Measurements from ENCODE around the gene PSMA4. TPM values are rescaled to one million over a fixed set of nuclear protein-coding genes. Genes with fewer than 3 reads are reported as not detected.
"Not testable (repeated sequence)": the region's sequence is repeated elsewhere in the genome, so short reads cannot be mapped to it uniquely, and the experiment has no call there.

The PSMA4 gene
- total RNA-seq, 3 donors from 2014 or later (not counting 1 experiment from before 2014, with no cell fraction given) = 94.6 to 124 (median 96.4) TPM

DNA sequence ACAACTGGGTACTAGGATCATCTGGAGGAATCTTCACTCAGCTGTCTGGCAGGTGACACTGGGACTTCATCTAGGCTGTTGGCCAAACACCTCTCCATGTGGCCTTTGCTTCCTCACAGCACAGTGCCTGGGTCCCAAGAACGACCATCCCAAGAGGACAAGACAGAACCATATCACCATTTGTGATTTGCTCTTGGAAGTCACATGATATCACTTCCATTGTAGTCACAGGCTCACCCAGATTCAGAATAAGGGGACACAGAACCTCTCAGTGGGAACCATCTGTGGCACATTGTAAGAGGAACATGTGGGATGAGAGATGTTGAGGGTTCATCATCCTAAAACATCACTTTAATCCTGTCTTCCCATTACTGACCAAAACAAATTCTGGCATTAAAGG, 1.9 kb upstream of the PSMA4 start:
- Mint-ChIP-seq H3K4me1 (peaks cover 32 to 33% of the 10 kb centered on the region in 2 donors), H3K27ac (peak overlapping the region; percentile 89 to 92), H3K9me3 (no peaks in the 10 kb centered on the region), H3K27me3 (ENCODE audit: low read depth in 2 of 2) (no peaks in the 10 kb centered on the region), H3K36me3 (peaks cover 10% of the 10 kb centered on the region), H3K4me3 (peak overlapping the region; percentile 1)
- TF ChIP-seq, protein P1, sequence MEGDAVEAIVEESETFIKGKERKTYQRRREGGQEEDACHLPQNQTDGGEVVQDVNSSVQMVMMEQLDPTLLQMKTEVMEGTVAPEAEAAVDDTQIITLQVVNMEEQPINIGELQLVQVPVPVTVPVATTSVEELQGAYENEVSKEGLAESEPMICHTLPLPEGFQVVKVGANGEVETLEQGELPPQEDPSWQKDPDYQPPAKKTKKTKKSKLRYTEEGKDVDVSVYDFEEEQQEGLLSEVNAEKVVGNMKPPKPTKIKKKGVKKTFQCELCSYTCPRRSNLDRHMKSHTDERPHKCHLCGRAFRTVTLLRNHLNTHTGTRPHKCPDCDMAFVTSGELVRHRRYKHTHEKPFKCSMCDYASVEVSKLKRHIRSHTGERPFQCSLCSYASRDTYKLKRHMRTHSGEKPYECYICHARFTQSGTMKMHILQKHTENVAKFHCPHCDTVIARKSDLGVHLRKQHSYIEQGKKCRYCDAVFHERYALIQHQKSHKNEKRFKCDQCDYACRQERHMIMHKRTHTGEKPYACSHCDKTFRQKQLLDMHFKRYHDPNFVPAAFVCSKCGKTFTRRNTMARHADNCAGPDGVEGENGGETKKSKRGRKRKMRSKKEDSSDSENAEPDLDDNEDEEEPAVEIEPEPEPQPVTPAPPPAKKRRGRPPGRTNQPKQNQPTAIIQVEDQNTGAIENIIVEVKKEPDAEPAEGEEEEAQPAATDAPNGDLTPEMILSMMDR (IDR thresholded peaks at IDR 0.05) = no peak
- 79% methylated on average over 1 of the region's 1 CpG for WGBS (ENCODE audit: insufficient coverage)
- H3K27ac ChIP-seq (ENCODE audit: low read length) = no peak overlapping the region
- peaks cover 10% of the 10 kb centered on the region for H3K36me3 ChIP-seq (ENCODE audit: control insufficient read depth, insufficient read depth, low read length)
- H3K4me1 ChIP-seq (ENCODE audit: control insufficient read depth, insufficient read depth, low read length) = peaks cover 16% of the 10 kb centered on the region
- H3K9me3 ChIP-seq (ENCODE audit: control insufficient read depth, insufficient read depth, low read length) = no peaks in the 10 kb centered on the region
- no peaks in the 10 kb centered on the region for H3K27me3 ChIP-seq (ENCODE audit: control insufficient read depth, insufficient read depth, low read length)
- ATAC-seq (no peak), DNase-seq (no peak)
- H3K4me3 ChIP-seq (ENCODE audit: low read length) = no peak overlapping the region
- intact Hi-C loops (cut with micrococcal nuclease) = no loop called here

DNA sequence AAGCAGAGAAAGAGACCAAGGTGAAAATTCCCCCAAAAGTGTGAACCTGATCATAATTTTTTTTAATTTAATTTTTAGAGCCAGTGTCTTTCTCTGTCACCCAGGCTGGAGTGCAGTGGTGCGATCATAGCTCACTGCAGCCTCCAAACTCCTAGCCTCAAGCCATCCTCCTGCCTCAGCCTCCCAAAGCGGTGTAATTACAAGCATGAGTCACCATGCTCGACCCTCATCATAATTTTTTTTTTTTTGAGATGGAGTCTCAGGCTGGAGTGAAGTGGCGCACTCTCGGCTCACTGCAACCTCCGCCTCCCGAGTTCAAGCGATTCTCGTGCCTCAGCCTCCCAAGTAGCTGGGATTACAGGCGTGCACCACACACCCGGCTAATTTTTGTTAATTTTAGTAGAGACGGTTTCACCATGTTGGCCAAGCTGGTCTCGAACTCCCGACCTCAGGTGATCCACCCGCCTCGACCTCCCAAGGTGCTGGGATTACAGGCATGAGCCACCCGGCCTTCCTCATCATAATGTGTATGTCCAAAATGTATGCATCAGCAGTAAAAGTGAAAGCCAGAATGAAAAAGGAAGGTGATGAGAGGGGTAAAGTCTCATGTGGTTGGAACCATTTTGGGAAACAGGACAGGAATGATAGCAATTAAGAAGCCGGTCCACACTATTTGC, 642 bp upstream of the PSMA4 start:
- H3K36me3 ChIP-seq (ENCODE audit: control insufficient read depth, insufficient read depth, low read length) = peaks cover 16% of the 10 kb centered on the region

DNA sequence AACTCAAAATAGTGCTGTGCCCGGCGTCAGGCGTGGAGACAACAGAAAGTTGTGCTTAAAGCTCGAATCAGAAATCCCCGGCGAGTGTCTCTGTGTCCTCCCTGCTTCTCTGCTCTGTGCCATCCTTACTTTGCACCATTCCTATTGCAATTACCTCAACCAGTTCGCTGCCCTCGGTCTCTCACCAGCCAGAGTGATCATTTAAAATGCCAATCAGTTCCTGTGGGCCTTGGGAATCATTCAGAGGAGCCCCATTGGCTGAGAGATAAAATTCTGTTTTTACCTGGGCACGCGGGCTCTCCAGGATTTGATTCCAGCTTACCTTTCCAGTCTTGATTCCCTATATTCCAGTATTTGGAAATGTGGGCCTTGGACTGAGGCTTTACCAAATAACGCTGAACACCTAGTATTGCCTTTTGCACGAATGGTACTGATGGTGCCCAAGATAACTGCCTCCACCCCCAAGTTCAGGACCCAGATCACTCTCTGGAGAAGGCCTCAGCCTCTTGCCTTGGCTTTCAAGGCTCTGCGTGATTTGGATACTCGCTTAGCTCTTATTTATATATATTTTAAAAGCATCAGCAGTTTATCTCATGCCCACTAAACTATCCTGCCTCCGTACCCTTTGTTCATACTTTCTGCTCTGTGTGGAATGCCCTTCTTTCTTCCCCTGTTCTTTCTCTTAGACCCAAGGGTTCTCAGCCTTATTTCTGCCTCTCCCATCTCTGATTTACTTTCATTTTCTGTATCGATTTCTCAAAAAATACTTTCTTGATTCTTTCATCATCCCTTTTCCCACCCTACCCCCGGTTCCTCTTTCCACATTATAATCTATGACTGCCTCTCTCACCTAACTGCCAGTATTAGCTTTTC, 863 bp downstream of the PSMA4 start:
- H3K4me1 ChIP-seq (ENCODE audit: control insufficient read depth, insufficient read depth, low read length) = peaks cover 16% of the 10 kb centered on the region
- no peaks in the 10 kb centered on the region for H3K9me3 ChIP-seq (ENCODE audit: control insufficient read depth, insufficient read depth, low read length)
- Mint-ChIP-seq H3K27ac (peak overlapping the region; percentile 89 to 92), H3K4me1 (peaks cover 32 to 33% of the 10 kb centered on the region in 2 donors), H3K27me3 (ENCODE audit: low read depth in 2 of 2) (no peaks in the 10 kb centered on the region), H3K9me3 (no peaks in the 10 kb centered on the region), H3K36me3 (peaks cover 10% of the 10 kb centered on the region), H3K4me3 (peak overlapping the region; percentile 92)
- TF ChIP-seq, protein P1 (IDR thresholded peaks at IDR 0.05) = no peak
- H3K4me3 ChIP-seq (ENCODE audit: low read length) = peak overlapping the region; percentile 88
- no peaks in the 10 kb centered on the region for H3K27me3 ChIP-seq (ENCODE audit: control insufficient read depth, insufficient read depth, low read length)
- peak in 1 of 2 donors; percentile 46 for DNase-seq
- ATAC-seq = no peak
- WGBS (ENCODE audit: insufficient coverage) = 1% methylated on average over 15 of the region's 17 CpGs
- intact Hi-C loops (cut with micrococcal nuclease) = loop anchor here (1.0 to 2.0 kb wide), 2 partner anchors 103 to 332 kb away; partner anchors contain the start of genes IREB2 and MORF4L1
- H3K36me3 ChIP-seq (ENCODE audit: control insufficient read depth, insufficient read depth, low read length) = peaks cover 31% of the 10 kb centered on the region
- peak overlapping the region; percentile 96 for H3K27ac ChIP-seq (ENCODE audit: low read length)

More for the DNA sequence above, 642 bp upstream of the PSMA4 start:
- not testable (repeated sequence) for H3K9me3 ChIP-seq (ENCODE audit: control insufficient read depth, insufficient read depth, low read length); H3K27me3 Mint-ChIP-seq (ENCODE audit: low read depth in 2 of 2); H3K9me3 Mint-ChIP-seq; H3K27me3 ChIP-seq (ENCODE audit: control insufficient read depth, insufficient read depth, low read length); H3K36me3 Mint-ChIP-seq; DNase-seq; ATAC-seq
- peak overlapping the region; percentile 92 for H3K4me3 Mint-ChIP-seq
- peaks cover 16% of the 10 kb centered on the region for H3K4me1 ChIP-seq (ENCODE audit: control insufficient read depth, insufficient read depth, low read length)
- H3K4me1 Mint-ChIP-seq = peaks cover 32 to 33% of the 10 kb centered on the region in 2 donors
- H3K27ac Mint-ChIP-seq = peak overlapping the region; percentile 89 to 92
- 82% methylated on average over 18 of the region's 18 CpGs for WGBS (ENCODE audit: insufficient coverage)
- intact Hi-C loops (cut with micrococcal nuclease) = loop anchor here (1.0 to 2.0 kb wide), 2 partner anchors 101 to 333 kb away; partner anchors contain the start of genes IREB2 and MORF4L1
- H3K4me3 ChIP-seq (ENCODE audit: low read length) = peak overlapping the region; percentile 88
- H3K27ac ChIP-seq (ENCODE audit: low read length) = peak overlapping the region; percentile 96

DNA sequence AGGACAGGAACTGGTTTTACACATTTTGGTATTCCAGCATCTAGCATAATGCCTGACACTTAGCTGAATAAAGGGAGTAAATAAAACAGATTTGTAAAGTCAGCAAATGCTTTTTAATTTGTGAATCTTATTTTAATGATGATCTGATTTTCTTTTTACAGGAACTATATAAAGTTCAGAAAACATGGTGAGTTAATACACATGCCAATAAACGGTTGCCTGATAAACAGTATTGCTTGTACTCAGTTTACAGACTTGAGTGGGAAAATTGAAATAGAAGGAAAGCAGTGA, 1.4 kb downstream of the PSMA4 start:
- ATAC-seq = no peak
- H3K4me1 ChIP-seq (ENCODE audit: control insufficient read depth, insufficient read depth, low read length) = peaks cover 16% of the 10 kb centered on the region
- Mint-ChIP-seq H3K4me1 (peaks cover 32 to 33% of the 10 kb centered on the region in 2 donors), H3K27me3 (ENCODE audit: low read depth in 2 of 2) (no peaks in the 10 kb centered on the region), H3K9me3 (no peaks in the 10 kb centered on the region), H3K36me3 (peaks cover 10% of the 10 kb centered on the region), H3K4me3 (peak overlapping the region; percentile 92), H3K27ac (peak overlapping the region; percentile 89 to 92)
- peaks cover 36% of the 10 kb centered on the region for H3K36me3 ChIP-seq (ENCODE audit: control insufficient read depth, insufficient read depth, low read length)
- peak overlapping the region; percentile 96 for H3K27ac ChIP-seq (ENCODE audit: low read length)
- DNase-seq = no peak
- intact Hi-C loops (cut with micrococcal nuclease) = loop anchor here (2.0 kb wide), 1 partner anchor 331 kb away; the partner anchor contains the start of gene MORF4L1
- no peaks in the 10 kb centered on the region for H3K27me3 ChIP-seq (ENCODE audit: control insufficient read depth, insufficient read depth, low read length)
- 43% methylated on average over 1 of the region's 1 CpG for WGBS (ENCODE audit: insufficient coverage)
- TF ChIP-seq, protein P1 (IDR thresholded peaks at IDR 0.05) = no peak
- no peaks in the 10 kb centered on the region for H3K9me3 ChIP-seq (ENCODE audit: control insufficient read depth, insufficient read depth, low read length)
- H3K4me3 ChIP-seq (ENCODE audit: low read length) = peak overlapping the region; percentile 88

All from natural killer cell (primary cell).